ENCODE data around the gene ANKRD34A. TPM values are rescaled to one million over a fixed set of nuclear protein-coding genes. Genes with fewer than 3 reads are reported as not detected.
"Not testable (repeated sequence)": the region's sequence is repeated elsewhere in the genome, so short reads cannot be mapped to it uniquely, and the experiment has no call there.

The ANKRD34A gene
- total RNA-seq, 1 experiment from 2014 or later, result 0.77 TPM

- Histone ChIP-seq H3K27me3 (replicated peaks; ENCODE audit: control insufficient read depth, insufficient read depth, low read length) (no peaks in the 10 kb centered on the region), H3K4me1 (no peaks in the 10 kb centered on the region; the same call in 1 of the 2 replicates), H3K9me3 (no peaks in the 10 kb centered on the region), H3K4me3 (ENCODE audit: low read depth, low read length) (peak overlapping the region; percentile 84), H3K36me3 (ENCODE audit: control insufficient read depth, insufficient read depth, low read length) (no peaks in the 10 kb centered on the region)
- peaks cover 6% of the 10 kb centered on the region for H3K4me1 Mint-ChIP-seq (ENCODE audit: low read depth, unreplicated experiment)
- POLR2A ChIA-PET, result interaction anchor here (1.0 to 2.8 kb wide), 9 partner anchors 8 to 125 kb away, joined by 3 to 25 read pairs (median 9); partner anchors contain the start of genes ANKRD34A, LIX1L, NUDT17 and PEX11B
- no TSS peak for BruUV-seq (replicated peaks)
- intact Hi-C loops (cut with micrococcal nuclease; ENCODE audit: unreplicated experiment), result loop anchor here (2.0 to 5.0 kb wide), 3 partner anchors 34 to 51 kb away; no protein-coding TSS in a partner anchor
- TF ChIP-seq, protein P1, sequence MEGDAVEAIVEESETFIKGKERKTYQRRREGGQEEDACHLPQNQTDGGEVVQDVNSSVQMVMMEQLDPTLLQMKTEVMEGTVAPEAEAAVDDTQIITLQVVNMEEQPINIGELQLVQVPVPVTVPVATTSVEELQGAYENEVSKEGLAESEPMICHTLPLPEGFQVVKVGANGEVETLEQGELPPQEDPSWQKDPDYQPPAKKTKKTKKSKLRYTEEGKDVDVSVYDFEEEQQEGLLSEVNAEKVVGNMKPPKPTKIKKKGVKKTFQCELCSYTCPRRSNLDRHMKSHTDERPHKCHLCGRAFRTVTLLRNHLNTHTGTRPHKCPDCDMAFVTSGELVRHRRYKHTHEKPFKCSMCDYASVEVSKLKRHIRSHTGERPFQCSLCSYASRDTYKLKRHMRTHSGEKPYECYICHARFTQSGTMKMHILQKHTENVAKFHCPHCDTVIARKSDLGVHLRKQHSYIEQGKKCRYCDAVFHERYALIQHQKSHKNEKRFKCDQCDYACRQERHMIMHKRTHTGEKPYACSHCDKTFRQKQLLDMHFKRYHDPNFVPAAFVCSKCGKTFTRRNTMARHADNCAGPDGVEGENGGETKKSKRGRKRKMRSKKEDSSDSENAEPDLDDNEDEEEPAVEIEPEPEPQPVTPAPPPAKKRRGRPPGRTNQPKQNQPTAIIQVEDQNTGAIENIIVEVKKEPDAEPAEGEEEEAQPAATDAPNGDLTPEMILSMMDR (IDR thresholded peaks at IDR 0.05; ENCODE audit: insufficient read depth in 1 of 2, low read depth in 1 of 2, low read length in 1 of 2, severe bottlenecking in 1 of 2, unreplicated experiment in 1 of 2), result no peak
- H3K27me3 Mint-ChIP-seq (ENCODE audit: insufficient read depth, unreplicated experiment), result no peaks in the 10 kb centered on the region
- no peak for DNase-seq
- H3K9me3 Mint-ChIP-seq (ENCODE audit: unreplicated experiment), result no peaks in the 10 kb centered on the region
- no peak overlapping the region for H3K27ac Mint-ChIP-seq (ENCODE audit: unreplicated experiment)
- peaks cover 5% of the 10 kb centered on the region for H3K36me3 Mint-ChIP-seq (ENCODE audit: insufficient read depth, unreplicated experiment)
- CTCF ChIA-PET, result interaction anchor here (0.5 to 1.9 kb wide), 5 partner anchors 31 to 205 kb away, joined by 3 to 15 read pairs (median 9); partner anchors contain the start of genes ANKRD34A, LIX1L, PIAS3 and POLR3GL
- no peak overlapping the region for H3K4me3 Mint-ChIP-seq (ENCODE audit: unreplicated experiment)
Observed at GRCh38 chr1:145926686-145927062, 37.7 kb downstream of the ANKRD34A start.

DNA sequence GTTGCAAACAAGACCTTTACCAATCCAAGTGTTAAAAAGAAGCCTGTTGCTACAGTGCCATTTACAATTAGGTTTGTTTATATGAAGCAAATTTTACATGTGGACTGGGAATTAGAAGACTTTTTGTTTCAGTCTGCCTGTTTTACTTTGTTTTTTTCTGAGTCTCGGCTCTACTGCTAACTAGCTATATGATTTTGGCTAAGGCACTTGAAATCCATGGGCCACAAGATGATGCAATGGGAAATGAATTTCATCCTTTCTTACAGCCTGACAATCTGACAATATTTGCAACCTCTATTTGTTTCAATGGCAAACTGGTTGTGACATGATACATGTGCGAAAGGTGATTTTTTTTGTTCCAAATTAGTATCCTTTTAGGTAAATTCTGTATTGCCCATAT, 42.1 kb downstream of the ANKRD34A start:
- TF ChIP-seq, protein P1 (IDR thresholded peaks at IDR 0.05; ENCODE audit: insufficient read depth in 1 of 2, low read depth in 1 of 2, low read length in 1 of 2, severe bottlenecking in 1 of 2, unreplicated experiment in 1 of 2), result no peak
- Mint-ChIP-seq H3K4me1 (ENCODE audit: low read depth, unreplicated experiment) (peaks cover 13% of the 10 kb centered on the region), H3K4me3 (ENCODE audit: unreplicated experiment) (no peak overlapping the region), H3K27me3 (ENCODE audit: insufficient read depth, unreplicated experiment) (no peaks in the 10 kb centered on the region), H3K36me3 (ENCODE audit: insufficient read depth, unreplicated experiment) (peaks cover 11% of the 10 kb centered on the region), H3K9me3 (ENCODE audit: unreplicated experiment) (no peaks in the 10 kb centered on the region), H3K27ac (ENCODE audit: unreplicated experiment) (no peak overlapping the region)
- DNase-seq, result no peak
- intact Hi-C loops (cut with micrococcal nuclease; ENCODE audit: unreplicated experiment), result no loop called here
- ChIA-PET POLR2A (no interaction called here), CTCF (no interaction called here)
- BruUV-seq (replicated peaks), result no TSS peak
- Histone ChIP-seq H3K4me3 (ENCODE audit: low read depth, low read length) (no peak overlapping the region), H3K27me3 (replicated peaks; ENCODE audit: control insufficient read depth, insufficient read depth, low read length) (no peaks in the 10 kb centered on the region), H3K4me1 (no peaks in the 10 kb centered on the region; the same call in 1 of the 2 replicates), H3K36me3 (ENCODE audit: control insufficient read depth, insufficient read depth, low read length) (no peaks in the 10 kb centered on the region), H3K9me3 (no peaks in the 10 kb centered on the region)

- Mint-ChIP-seq H3K27ac (ENCODE audit: unreplicated experiment) (peak overlapping the region; percentile 79), H3K4me3 (ENCODE audit: unreplicated experiment) (peak overlapping the region; percentile 94), H3K36me3 (ENCODE audit: insufficient read depth, unreplicated experiment) (peaks cover 11% of the 10 kb centered on the region)
- H3K36me3 ChIP-seq (ENCODE audit: control insufficient read depth, insufficient read depth, low read length); intact Hi-C loops (cut with micrococcal nuclease; ENCODE audit: unreplicated experiment); CTCF ChIA-PET; H3K4me1 Mint-ChIP-seq (ENCODE audit: low read depth, unreplicated experiment); DNase-seq; H3K9me3 Mint-ChIP-seq (ENCODE audit: unreplicated experiment); POLR2A ChIA-PET; H3K4me3 ChIP-seq (ENCODE audit: low read depth, low read length); H3K9me3 ChIP-seq; H3K4me1 ChIP-seq; BruUV-seq (replicated peaks); H3K27me3 Mint-ChIP-seq (ENCODE audit: insufficient read depth, unreplicated experiment); H3K27me3 ChIP-seq (replicated peaks; ENCODE audit: control insufficient read depth, insufficient read depth, low read length): not testable (repeated sequence)
Observed at GRCh38 chr1:145920297-145920696, 44.1 kb downstream of the ANKRD34A start.

Measured in Caco-2 (cell line).